Activated CD8-positive, alpha-beta memory T cell treated with anti-CD3 and anti-CD28 coated beads, Interleukin-2, amount 50 U/mL, for 24 hours (primary cell): ENCODE measurements around the gene TP53.
"Not testable (repeated sequence)": the region's sequence is repeated elsewhere in the genome, so short reads cannot be mapped to it uniquely, and the experiment has no call there.

Source experiments
- DNase-seq: peaks from one replicate; pipeline ENCODE4 v3.0.0-alpha.2; 2020; ENCODE audit errors: extremely low read depth

Gene TP53

GRCh38 chr17:7631398-7632380 lies 55.6 kb downstream of the TP53 start:
- DNase-seq, result no peak

DNA sequence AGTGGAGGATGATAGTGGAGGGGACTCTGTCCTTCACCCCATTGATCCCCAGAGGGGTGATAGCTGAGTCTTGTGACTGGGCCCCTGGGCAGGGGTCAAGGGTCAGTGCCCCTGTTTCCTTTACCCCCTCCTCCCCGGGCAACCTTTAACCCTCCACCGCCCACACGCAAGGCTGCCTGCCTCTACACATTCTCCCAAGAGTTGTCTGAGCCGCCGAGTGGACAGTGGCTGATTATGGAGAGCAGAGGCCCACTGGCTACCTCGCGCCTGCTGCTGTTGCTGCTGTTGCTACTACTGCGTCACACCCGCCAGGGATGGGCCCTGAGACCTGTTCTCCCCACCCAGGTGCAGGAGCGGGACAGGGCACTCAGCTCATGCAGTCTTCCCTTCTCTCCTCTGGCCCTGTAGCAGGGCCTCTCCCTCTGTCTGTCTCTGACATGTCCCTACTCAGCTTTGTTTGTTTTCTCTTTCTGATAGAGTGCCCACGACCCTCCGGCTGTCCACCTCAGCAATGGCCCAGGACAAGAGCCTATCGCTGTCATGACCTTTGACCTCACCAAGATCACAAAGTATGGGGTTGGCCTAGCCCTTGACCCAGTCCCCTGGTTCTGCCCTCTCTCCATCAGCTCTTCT lies 57.2 kb downstream of the TP53 start, which contains the start of gene SHBG:
SHBG (plus strand) TSS at position 197 of the 633 bp plus-strand sequence; CDS start at position 235, 38 bp downstream.
- DNase-seq, result no peak

GRCh38 chr17:7627250-7628121 lies 59.8 kb downstream of the TP53 start, which contains the start of gene SAT2:
TSS of gene SAT2 (minus strand) at chr17:7627821. CDS start at chr17:7627635, 186 bp downstream.
- peak; percentile 71 for DNase-seq

DNA sequence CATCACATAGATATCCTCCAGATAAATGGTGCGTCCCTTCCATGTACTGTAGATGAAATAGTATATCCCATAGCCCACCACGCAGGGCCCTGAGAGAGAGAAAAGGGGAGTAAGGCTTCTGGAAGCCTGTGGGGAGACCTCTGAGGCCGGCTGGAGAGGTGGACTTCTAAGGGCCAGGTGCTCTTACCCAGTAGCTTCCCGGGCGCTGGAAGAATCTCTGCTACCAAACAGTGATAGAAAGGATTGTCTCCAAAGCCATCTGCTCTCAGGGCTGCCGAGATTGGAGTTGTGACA lies 60.4 kb downstream of the TP53 start:
- no peak for DNase-seq

DNA sequence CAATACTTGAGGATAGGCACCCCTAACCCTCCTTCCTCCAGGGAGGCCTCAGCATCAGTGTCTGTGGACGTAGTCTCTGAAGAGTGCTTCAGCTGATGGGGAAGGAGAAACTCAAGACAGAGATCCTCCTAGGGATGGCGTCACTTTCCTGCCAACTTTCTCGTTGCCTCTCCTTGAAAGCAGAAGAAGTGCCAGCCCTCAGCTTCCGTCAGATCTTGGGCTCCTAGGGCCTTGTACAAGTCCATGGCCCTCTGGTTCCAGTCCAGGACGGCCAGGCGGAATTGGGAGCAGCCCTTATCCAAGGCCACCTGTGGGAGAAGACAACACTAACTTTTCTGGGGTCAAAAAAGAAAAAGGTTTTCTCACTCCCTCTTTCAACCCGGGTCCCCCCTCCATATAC lies 61.0 kb downstream of the TP53 start:
- DNase-seq, result no peak

DNA sequence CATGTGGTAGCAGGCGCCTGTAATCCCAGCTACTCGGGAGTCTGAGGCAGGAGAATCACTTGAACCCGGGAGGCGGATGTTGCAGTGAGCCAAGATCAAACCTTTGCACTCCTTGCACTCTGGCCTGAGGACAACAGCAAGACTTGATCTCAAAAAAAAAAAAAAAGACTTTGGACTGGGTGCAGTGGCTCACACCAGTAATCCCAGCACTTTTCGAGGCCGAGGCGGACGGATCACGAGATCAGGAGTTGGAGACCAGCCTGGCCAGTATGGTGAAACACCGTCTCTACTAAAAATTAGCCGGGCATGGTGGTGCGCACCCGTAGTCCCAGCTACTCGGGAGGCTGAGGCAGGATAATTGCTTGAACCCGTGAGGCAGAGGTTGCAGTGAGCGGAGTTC lies 61.5 kb downstream of the TP53 start:
- not testable (repeated sequence) for DNase-seq

DNA sequence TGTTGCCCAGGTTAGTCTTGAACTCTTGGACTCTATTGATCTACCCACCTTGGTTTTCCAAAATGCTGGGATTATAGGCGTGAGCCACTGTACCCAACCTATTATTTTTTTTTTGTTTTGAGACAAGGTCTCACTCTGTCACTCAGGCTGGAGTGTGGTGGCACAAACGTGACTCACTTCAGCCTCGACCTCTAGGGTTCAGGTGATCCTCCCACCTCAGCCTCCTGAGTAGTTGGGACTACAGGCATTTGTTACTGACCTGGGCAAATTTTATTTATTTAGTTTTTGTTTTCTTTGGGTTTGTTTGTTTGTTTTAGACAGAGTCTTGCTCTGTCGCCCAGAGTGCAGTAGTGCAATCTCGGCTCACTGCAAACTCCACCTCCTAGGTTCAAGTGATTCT lies 63.6 kb downstream of the TP53 start:
- no peak for DNase-seq

GRCh38 chr17:7620835-7621234 lies 66.5 kb downstream of the TP53 start:
- DNase-seq, result no peak

- DNase-seq, result no peak
Observed at GRCh38 chr17:7618608-7619007, 68.7 kb downstream of the TP53 start.
